Ishikawa (cell line): ENCODE data around the gene ZNF592.

Experiments used
- CEBPB ChIP-seq: IDR thresholded peaks from 2 replicates; pipeline ENCODE4 v1.6.1; 2012
- CREB1 ChIP-seq: IDR thresholded peaks from 2 replicates; pipeline ENCODE4 v1.6.1; 2012; ENCODE audit warnings: low read depth
- EGR1 ChIP-seq: IDR thresholded peaks from 2 replicates; pipeline ENCODE4 v1.6.1; 2012
- EP300 ChIP-seq: IDR thresholded peaks from 2 replicates; pipeline ENCODE4 v1.6.1; 2012; ENCODE audit warnings: borderline replicate concordance
- FOXM1 ChIP-seq: IDR thresholded peaks from 2 replicates; pipeline ENCODE4 v1.6.1; 2012; ENCODE audit warnings: low read depth, borderline replicate concordance
- NFIC ChIP-seq: IDR thresholded peaks from 2 replicates; pipeline ENCODE4 v1.6.1; 2012
- RAD21 ChIP-seq: IDR thresholded peaks from 2 replicates; pipeline ENCODE4 v1.6.1; 2012; ENCODE audit warnings: low read depth
- TAF1 ChIP-seq: IDR thresholded peaks from 2 replicates; pipeline ENCODE4 v1.6.1; 2012; ENCODE audit warnings: low read depth, mild to moderate bottlenecking
- TCF12 ChIP-seq: IDR thresholded peaks from 2 replicates; pipeline ENCODE4 v1.6.1; 2012; ENCODE audit warnings: low read depth
- TEAD4 ChIP-seq: IDR thresholded peaks from 2 replicates; pipeline ENCODE4 v1.6.1; 2012
- YY1 ChIP-seq: IDR thresholded peaks from 2 replicates; pipeline ENCODE4 v1.6.1; 2012; ENCODE audit warnings: low read depth
- ZBTB7A ChIP-seq: IDR thresholded peaks from 2 replicates; pipeline ENCODE4 v1.6.1; 2012; ENCODE audit warnings: low read depth
- TF ChIP-seq, protein P1 (sequence below): IDR thresholded peaks from 2 replicates; pipeline ENCODE4 v1.6.1; 2012
- TF ChIP-seq, protein P2 (sequence below): IDR thresholded peaks from 2 replicates; pipeline ENCODE4 v1.6.1; 2012; ENCODE audit warnings: low read depth, mild to moderate bottlenecking
- TF ChIP-seq, protein P3 (sequence below): IDR thresholded peaks from 2 replicates; pipeline ENCODE4 v1.6.1; 2012

ZNF592 gene

DNA sequence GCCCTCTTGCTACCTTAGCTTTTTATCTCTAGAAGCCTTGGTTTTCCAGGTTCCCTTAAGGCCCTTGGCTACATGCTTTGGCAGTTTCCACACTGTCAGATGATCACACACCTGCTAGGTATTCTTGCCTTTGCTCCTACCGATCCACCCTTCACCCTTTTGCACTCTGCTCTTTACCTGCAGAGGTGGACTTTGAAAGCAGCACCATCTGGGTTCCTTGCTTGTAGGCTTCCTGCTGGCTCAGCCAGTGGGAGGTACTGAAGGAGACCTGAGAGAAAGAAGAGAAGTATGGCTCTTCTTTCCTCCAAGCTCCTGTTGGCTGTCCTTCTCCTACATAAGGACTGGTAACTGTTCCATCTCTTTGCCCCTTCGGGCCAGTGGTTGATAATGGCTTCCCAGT is 7.3 kb upstream of the ZNF592 start:
- TF ChIP-seq TAF1 = no peak
- TF ChIP-seq RAD21 = no peak
- TF ChIP-seq CREB1 = no peak
- no peak for TF ChIP-seq TCF12
- TF ChIP-seq, protein P1, sequence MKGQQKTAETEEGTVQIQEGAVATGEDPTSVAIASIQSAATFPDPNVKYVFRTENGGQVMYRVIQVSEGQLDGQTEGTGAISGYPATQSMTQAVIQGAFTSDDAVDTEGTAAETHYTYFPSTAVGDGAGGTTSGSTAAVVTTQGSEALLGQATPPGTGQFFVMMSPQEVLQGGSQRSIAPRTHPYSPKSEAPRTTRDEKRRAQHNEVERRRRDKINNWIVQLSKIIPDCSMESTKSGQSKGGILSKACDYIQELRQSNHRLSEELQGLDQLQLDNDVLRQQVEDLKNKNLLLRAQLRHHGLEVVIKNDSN = no peak
- no peak for TF ChIP-seq FOXM1
- no peak for TF ChIP-seq NFIC
- TF ChIP-seq, protein P2, sequence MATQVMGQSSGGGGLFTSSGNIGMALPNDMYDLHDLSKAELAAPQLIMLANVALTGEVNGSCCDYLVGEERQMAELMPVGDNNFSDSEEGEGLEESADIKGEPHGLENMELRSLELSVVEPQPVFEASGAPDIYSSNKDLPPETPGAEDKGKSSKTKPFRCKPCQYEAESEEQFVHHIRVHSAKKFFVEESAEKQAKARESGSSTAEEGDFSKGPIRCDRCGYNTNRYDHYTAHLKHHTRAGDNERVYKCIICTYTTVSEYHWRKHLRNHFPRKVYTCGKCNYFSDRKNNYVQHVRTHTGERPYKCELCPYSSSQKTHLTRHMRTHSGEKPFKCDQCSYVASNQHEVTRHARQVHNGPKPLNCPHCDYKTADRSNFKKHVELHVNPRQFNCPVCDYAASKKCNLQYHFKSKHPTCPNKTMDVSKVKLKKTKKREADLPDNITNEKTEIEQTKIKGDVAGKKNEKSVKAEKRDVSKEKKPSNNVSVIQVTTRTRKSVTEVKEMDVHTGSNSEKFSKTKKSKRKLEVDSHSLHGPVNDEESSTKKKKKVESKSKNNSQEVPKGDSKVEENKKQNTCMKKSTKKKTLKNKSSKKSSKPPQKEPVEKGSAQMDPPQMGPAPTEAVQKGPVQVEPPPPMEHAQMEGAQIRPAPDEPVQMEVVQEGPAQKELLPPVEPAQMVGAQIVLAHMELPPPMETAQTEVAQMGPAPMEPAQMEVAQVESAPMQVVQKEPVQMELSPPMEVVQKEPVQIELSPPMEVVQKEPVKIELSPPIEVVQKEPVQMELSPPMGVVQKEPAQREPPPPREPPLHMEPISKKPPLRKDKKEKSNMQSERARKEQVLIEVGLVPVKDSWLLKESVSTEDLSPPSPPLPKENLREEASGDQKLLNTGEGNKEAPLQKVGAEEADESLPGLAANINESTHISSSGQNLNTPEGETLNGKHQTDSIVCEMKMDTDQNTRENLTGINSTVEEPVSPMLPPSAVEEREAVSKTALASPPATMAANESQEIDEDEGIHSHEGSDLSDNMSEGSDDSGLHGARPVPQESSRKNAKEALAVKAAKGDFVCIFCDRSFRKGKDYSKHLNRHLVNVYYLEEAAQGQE = no peak
- TF ChIP-seq ZBTB7A = no peak
- TF ChIP-seq EP300 = no peak
- TF ChIP-seq, protein P3, sequence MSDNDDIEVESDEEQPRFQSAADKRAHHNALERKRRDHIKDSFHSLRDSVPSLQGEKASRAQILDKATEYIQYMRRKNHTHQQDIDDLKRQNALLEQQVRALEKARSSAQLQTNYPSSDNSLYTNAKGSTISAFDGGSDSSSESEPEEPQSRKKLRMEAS = no peak
- TF ChIP-seq TEAD4 = no peak
- TF ChIP-seq EGR1 = no peak
- no peak for TF ChIP-seq YY1

DNA sequence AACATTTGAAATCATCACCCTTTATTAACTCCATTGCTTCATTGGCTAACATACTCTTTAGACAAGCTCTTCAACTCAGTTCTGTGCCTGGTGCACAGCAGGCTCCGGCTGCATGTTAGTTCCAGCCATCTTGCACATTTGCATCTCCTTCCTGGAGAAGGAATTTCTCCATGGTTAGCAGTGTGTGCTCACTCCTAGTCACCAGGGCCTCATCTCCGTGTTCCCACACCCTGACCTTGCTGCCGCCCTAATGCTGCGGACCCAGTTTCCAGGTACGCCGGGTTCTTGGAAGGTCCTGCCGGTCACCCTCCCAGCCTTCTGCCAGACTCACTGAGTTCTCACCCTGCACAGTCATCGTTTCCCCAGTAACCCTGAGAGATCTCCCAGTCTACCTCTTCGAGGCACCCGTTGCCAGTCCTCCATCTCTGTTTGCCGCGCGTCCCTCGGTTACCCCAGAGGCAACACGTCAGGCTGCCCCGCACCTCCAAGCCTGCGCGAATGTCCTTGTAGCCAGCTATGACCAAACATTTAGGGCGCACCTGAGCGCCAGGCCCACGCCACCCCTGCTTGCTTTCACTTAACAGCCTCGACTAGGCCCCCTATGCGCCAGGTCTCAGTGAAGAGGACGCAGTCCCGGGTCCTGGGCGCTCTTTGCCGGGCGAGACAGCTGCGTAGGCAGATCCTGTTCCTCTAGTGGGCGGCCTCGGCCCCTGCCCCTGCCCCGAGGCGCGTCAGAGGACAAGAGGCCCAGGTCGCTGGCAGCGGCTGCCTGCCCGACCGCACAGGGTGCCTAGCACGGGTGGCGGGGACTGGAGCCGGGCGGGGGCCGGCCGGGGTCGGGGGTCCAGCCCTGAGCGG is 747 bp upstream of the ZNF592 start:
- TF ChIP-seq, protein P2 = no peak
- TF ChIP-seq ZBTB7A (peak; percentile 78; the same call in 1 of the 2 replicates), RAD21 (no peak), NFIC (no peak), EGR1 (0 out of 2 replicates have a peak, but pooled peaks have one; percentile 9), CREB1 (no peak), TCF12 (peak; percentile 44; the same call in 1 of the 2 replicates), CEBPB (no peak), TAF1 (peak; percentile 50; the same call in 1 of the 2 replicates), TEAD4 (no peak), FOXM1 (no peak), EP300 (no peak), YY1 (no peak)
- TF ChIP-seq, protein P1 = no peak
- TF ChIP-seq, protein P3 = 0 out of 2 replicates have a peak, but pooled peaks have one; percentile 29

DNA sequence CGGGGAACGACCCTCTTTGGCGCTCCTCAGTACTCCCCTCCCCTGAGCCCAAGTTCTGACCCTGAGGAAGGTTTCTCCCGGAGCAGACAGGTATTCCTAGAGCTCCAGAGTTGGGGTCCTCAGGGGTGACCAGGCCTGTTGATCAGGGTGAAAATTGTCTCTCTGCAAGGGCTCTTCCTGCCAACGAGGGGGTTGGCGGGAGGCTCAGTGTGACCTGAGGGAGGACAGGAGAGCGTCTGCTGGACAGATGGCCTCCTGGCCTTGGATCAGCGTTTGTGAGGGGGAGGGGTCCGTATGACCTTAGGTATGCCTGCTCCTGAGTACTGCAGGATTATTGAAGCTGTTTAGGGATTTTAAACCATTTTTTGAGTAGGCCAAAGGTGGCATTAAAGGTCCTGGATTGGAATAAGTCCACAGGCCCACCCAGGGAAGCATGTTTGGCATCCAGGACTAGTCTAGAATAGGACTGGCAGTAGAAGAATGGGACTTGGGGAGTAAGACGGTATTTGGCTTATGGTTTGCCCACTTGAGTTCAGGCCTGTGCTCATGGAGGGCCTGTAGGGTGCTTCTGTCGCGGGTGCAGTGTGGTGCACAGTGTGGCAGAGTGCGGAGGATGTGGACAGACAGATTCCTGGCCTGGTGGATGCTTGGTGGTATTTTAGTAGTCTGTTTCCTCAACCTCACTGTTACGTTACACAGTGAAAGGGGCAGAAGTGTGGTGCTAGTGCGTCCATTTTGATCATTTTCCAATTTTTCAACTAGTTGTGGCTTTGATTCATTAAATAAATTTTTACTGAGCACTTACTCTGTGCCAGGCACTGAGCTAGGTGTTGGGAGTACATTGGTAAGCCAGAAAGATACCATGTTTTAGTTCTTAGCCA is 959 bp downstream of the ZNF592 start:
- TF ChIP-seq, protein P3 = no peak
- no peak for TF ChIP-seq YY1
- no peak for TF ChIP-seq TCF12
- no peak for TF ChIP-seq TAF1
- TF ChIP-seq FOXM1 = no peak
- TF ChIP-seq NFIC = no peak
- no peak for TF ChIP-seq TEAD4
- TF ChIP-seq CEBPB = no peak
- no peak for TF ChIP-seq RAD21
- TF ChIP-seq EGR1 = no peak
- no peak for TF ChIP-seq ZBTB7A

DNA sequence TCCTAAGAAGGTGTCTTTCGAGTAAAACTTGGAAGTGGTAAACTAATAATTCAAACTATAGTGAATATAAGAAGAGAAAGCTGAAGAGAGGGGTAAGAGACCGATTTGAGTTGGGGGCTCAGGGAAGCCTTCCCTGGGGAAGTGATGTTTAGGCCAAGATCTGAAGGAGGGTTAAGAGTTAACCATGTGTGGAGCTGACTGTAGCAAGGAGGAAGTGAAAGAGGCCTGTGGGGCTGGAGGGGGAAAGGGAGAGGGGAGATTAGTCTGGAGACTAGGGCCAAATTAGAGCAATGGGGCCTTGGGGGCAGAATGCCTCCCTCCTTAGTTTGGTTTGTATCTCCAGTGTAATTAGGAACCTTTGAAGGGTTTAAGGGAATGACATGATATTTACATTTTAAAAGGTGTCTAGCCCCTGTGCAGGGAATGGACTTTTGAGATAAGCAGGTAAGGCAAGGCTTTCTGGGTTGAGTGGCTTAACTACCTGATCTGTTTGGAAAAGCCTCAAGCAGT is 2.2 kb downstream of the ZNF592 start:
- TF ChIP-seq, protein P1 = no peak
- TF ChIP-seq TAF1 = no peak
- no peak for TF ChIP-seq EGR1
- TF ChIP-seq TEAD4 = no peak
- no peak for TF ChIP-seq YY1
- no peak for TF ChIP-seq TCF12
- no peak for TF ChIP-seq CREB1
- TF ChIP-seq RAD21 = no peak
- no peak for TF ChIP-seq NFIC
- TF ChIP-seq FOXM1 = no peak
- TF ChIP-seq, protein P2 = no peak
- no peak for TF ChIP-seq ZBTB7A
- TF ChIP-seq CEBPB = no peak
- no peak for TF ChIP-seq EP300
- TF ChIP-seq, protein P3 = no peak
